ENCODE results near the gene GPRC5B.

GPRC5B gene, protein sequence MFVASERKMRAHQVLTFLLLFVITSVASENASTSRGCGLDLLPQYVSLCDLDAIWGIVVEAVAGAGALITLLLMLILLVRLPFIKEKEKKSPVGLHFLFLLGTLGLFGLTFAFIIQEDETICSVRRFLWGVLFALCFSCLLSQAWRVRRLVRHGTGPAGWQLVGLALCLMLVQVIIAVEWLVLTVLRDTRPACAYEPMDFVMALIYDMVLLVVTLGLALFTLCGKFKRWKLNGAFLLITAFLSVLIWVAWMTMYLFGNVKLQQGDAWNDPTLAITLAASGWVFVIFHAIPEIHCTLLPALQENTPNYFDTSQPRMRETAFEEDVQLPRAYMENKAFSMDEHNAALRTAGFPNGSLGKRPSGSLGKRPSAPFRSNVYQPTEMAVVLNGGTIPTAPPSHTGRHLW

DNA sequence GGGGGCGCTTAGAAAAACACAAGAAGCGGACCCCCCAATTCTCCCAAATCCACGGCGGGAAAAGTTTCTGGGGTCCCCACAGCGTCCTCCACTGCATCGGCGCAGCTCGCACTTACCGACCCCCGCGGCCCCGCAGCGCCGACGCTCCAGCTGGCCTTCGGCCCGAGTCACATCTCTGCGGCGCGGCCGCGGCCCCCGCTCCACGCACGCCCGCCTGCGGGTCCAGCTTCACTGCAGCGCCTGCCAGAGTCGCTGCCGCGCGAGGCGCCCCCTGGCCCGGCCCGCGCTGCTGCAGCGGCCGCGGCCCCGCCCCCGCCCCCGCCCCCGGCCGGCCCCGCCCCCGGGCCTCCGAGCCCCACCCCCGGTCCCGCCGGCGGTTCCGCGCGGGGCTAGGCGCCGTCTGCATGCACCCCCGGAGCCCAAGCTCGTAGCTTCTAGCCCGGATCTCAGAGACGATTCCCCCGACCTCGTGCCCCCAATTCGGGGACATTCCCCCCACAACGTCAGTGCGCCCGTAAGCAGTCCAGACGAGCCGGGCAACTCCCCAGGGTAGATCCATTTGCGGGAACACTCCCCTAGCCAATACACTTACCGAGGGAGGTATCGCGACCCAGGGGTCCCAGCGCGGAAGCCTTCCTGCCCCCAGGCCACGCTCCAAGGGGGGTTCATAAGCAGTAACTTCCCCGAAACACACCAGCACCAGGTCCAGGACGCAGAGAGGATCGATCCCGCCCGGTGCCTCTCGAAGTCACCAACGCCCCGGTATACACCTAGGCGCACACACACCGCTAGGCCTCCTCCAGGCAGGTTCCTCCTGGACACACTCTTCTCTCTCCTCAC is at the start of gene GPRC5B:
Gene GPRC5B, minus strand, starts transcription at position 238 of the 840 bp plus-strand sequence. CDS start 12,003 bp downstream, outside the sequence.
- peak; percentile 5 for DNase-seq

DNA sequence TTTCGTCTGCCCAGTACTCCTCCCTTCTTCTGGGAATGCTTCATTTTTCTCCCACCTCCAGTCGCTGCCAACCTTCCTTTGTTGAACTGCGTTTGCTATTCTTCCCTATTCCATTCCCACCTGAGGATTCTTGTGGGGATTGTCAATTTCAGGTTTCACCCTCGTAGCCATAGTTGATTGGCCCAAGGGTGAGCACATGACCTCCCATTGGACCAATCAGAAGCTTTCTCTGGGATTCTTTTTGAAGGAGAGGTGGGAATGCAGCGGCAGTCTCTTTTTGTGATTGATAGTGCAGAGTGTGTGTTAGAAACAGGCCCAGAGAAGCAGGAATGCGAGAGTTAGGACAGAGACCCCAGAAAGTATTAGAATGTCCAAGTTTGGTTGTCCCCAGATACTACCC is 49.1 kb upstream of the GPRC5B start:
- no peak for DNase-seq

DNA sequence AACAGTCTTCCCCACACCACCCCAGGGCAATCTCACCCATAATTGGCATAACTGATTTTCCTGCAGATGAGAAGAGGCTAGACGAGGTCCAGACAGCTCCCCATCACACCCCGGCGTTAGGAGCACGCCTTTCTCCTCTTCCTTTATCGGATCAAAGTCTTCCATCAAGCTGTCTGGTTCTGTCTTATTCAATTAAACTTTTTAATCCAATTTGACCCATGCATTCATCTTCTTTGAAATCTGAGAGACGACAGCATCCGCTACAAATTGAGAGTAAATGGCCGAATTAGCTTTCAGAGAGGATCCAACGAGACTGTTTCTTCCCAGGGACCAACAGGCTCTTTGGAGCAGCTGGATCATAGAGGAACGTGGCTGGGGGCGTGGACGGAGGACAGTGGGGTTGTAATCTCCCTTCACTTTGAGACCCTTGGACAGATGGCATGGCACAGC is 44.4 kb upstream of the GPRC5B start:
- DNase-seq = no peak

DNA sequence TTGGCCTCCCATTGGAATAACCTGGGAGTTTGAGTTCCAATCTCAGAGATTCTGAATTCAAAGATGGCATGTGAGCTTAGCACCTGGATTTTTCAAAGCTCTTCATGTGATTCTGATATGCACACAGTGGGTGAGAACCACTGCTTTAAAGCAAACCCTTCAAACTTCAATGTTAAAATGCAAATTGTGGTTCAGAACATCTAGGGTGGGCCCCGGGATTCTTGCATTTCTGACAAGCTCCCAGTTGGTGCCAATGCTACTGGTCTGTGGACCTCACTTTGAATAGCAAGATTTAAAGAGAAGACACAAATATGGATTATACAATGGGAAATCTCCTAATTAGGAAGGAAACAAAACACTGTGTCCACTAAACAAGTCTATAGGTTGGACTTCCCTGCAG is 43.8 kb upstream of the GPRC5B start:
- DNase-seq = no peak

DNA sequence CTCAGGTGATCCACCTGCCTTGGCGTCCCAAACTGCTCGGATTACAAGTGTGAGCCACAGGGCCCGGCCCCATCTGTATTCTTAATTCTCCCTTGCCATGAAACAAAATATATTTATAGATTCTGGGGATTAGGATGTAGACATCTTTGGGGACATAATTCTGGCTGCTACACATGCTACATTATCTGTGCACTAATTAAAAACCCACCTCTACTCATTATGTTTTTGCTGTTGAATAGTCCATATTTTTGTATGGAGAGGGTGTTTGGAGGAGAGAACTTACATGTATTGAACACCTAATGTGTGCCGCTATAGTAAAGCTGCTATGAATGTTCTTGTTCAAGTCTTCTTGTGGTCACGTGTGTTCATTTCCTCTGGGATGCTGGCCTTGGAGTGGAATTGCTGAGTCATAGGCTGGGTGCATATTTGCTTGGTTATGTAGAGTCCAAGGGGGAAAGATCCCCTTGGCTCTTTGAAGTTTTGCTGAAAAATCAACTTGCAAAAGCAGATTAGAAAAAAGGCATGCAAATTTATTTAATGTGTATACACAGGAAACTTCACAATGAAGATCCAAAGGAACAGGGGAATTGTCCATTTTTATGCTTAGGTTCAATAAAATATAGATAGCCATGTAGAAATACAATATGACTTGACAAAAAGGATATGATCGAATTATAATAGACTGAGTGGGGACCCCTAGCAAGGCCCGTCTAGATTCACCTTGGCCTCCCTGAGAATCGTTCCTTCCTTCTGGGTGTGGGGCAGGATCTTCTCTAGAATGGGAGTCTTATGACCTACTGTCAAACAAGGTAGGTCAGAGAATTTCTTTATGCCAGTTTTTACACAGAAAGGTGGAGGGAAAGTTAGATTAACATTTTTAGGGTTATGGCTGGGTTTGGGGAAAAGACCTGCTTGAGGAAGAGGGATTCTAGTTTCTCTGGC is 42.1 kb upstream of the GPRC5B start:
- DNase-seq = no peak

DNA sequence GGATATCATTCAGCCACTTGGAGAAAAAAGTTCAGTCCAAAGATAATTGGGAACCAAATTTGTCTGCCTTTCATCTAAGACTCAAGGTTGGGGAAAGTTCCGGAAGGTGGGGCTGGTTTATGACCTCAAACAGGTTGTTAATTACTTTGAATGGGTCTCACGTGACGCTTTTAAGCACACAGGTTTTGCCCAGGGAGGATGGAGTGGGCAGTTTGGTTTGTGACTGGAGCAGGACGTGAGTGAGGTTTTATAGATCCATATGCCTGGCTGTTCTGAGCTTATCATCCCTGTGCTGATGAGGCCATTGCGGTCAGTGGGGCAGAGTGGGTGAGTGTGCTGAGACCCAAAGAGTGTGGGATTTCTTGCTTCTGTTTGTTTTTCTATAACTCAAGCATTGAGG is 38.7 kb upstream of the GPRC5B start:
- DNase-seq = no peak

DNA sequence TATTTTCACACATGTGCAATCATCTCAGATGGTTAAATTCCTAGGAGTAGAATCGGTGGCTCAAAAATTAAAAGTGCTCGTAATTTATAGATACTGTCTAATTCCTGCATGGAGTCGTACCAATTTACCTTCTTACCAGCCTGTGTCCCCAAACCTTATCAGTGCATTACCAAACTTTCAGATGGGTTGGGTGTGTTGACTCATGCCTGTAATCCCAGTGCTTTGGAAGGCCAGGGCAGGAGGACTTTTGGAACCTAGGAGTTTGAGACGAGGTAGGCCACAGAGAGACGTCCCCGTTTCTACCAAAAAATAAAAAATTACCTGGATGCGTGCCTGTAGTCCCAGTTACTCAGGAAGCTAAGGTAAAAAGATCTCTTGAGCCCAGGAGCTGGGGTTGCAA is 34.5 kb upstream of the GPRC5B start:
- no peak for DNase-seq

DNA sequence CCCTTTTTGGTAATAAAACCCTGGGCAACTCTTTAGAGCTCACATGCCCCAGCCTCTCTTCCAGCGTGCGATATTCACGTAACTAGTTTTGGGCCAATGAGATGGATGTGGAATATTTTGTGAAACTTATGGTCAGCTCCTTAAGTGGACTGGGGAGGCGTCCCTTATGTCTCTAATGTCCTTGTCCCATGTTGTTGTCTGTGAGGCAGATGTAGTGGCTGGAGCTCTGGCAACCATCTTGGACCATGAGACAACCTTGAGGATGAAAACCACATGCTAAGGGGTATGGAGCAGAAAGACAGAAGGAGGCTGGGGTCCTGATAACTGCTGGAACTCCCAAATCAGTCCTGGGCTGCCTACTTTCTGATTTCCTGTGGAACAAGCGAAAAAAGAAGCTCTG is 31.4 kb upstream of the GPRC5B start:
- no peak for DNase-seq

DNA sequence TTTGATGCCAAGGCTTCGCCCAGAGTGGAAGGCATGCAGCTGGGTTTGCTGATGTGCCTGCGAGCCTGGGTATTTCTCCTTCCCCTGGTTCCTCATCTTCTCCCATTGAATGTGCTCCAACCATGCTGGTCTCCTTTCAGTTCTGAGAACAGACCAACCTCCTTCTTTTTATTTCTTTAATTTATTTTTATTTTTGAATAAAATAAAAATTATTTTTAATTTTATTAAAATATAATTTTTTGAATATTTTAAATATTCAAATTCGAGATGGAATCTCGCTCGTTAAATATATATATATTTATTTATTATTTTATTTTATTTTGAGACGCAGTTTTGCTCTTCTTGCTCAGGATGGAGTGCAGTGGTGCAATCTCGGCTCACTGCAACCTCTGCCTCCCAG is 30.2 kb upstream of the GPRC5B start:
- DNase-seq = no peak

DNA sequence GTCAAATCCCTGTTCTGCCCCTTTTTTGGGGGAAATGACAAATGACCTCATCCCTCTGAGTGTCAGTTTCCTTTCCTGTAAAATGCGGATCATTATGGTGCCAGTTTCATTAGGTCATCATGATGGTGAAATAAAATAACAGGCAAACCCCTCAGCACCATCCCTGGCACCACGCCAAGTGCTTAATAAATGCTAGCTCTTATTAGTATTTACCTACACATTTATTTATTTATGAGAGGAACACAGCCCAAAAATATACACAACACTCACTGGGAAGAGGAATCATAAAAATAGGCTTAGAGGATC is 28.6 kb upstream of the GPRC5B start:
- DNase-seq = no peak

DNA sequence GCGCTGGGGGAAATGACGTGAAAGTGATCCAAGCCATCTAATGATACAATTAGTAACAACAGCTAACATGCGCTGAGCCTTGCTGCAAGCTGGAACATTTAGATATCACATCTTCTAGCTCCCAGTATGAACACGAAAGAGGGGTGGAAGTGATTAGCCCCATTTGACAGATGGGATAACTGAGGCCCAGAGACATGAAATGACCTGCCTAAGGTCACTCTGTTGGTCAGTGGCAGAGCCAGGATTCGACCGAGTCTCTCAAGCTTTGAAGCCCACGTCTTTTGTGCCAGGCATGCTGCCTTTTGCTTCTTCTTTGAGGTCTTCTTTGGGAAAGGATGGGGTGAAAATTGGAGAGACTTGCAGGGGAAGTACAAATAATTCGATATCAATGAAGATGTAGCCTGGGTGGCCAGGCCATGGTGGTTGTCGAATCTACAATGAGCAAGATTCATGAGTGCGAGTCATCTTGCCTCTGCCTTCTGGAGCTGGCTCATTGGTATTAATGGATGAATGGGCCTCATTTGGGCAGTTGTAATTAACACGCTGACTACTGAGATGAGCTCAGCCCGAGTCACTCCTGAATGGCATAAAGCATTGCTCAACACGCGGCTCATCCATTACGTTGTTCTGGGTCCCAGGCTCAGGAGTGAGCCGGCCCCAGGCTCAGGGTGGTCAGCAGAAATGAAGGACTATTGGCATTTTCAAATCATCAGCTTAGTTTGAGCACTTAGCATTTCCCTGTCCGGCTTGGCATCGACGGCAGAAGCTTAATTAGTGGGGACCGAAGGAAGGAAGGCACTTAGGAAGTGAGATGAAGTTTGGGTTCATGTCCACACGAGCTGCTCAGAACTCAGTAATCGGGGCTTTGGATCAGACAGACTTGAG is 28.0 kb upstream of the GPRC5B start:
- DNase-seq = no peak

DNA sequence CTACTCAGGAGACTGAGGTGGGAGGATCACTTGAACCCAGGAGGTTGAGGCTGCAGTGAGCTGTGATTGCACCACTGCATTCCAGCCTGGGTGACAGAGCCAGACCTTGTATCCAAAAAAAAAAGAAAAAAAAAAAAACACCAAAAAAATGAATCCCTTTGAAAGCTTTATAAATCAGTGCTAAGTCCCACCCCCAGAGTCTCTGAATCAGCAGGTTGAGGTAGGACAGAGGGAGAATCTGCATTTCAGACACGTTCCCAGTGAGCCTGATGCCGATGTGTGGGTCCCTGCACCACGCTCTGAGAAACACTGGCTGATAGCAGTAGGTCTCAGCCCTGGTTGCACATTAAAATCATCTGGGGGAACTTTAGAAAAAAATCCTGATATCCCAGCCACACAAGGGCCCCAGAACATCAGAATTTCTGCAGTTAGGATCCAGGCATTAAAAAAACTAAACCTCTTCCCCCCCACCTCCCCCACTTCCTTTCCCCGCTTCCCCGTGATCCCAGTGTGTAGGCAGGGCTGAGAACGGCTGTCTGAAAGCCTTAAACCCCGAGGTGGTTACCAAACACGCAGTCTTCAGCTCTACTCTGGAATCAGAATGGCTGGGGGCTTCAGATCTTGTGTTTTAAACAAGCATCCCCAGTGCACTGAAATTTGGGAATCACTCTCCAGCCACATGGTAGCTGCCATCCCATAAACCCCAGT is 27.3 kb upstream of the GPRC5B start:
- no peak for DNase-seq

DNA sequence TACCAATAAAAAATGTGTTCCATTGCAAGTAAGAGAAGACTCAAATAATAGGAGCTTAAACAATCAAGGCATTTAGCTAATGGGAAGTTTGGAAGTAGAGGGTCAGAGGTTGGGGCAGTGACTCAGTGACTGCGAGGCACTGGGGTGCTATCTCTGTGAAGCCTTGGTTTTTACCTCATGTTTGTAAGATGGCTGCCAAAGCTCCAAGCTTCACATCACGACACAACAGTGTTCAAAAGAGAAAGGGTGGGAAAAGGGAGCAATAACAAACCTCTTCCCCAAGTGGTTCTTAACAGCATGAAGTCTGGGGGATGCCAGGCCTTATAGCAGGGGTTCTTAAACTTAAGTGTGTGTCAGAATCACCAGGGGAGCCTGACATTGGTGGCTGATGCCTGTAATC is 26.6 kb upstream of the GPRC5B start:
- DNase-seq = no peak

DNA sequence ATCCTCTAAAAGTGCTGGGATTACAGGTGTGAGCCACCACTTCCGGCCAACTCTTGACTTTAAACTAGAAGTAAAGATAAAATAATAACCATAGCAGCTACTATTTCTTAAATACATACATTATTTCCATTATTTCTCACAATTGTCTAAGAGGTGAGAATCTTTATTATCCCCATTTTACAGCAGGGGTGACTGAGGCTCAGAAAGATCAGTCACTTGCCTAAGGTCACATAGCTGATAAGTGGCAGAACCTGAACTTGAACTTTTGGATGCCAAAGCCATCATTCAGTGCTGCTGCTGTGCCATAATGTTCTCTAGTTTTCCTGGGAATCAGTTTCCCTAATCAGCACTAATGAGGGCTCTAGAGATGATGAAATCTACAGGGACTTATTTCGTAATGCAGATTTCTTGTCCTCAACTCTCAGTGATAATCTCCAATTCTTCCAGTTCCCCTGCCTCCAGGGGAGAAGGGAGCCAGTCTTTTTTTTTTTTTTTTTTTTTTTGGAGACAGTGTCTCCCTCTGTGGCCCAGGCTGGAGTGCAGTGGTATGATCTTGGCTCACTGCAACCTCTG is 25.2 kb upstream of the GPRC5B start:
- no peak for DNase-seq

DNA sequence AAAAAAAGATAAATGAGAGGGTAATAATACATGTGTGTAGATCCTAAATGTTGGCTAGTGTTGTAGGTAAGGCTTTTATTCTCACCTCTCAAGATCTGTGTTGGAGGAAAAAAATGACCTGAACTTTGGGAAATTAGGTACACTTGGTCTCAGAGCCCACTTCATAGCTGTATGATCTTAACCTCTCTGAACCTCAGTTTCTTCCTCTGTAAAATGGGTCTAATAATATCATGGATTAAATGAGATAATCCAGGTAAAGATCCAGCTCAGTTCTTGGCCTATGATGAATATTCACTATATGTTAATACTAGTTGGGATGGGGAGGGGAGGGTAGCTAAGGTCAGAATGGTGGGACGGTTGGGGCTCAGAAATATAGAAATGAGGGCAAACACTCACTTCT is 24.3 kb upstream of the GPRC5B start:
- DNase-seq = no peak

DNA sequence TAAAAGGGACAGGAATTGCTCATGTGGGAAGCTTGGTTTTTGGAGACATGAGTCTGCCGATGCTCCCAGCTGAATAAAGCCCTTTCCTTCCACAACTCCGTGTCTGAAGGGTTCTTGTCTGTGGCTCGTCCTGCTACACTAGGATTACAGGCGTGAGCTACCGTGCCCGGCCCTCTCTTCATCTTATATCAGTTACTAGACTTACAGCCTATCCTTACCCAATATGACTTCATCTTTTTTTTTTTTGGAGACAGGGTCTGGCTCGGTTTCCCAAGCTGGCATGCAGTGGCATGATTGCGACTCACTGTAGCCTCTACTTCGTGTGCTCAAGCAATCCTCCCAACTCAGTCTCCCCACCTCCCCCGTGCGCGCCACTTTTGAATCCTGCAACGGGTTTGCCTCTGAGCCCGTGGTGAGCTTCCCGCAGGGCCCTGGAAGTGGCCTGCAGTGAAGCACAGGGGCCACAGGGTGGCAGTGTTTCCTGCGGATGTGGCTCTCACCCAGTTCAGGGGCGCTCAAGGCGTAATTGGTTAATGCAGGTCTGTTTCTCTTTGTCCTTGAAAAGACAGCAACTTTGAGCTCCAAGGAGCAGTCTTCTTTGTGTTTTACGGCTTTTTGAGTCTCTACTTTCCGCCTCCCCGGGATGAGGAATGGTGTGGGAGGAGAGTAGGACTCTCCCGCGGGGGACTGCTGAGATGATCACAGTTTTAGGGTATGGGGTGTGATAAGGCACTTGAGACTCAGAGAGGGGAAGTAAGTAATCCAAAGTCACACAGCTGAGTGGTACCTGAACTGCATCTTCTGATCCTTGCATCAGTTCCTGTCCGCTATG is 22.7 kb upstream of the GPRC5B start:
- peak; percentile 6 for DNase-seq

DNA sequence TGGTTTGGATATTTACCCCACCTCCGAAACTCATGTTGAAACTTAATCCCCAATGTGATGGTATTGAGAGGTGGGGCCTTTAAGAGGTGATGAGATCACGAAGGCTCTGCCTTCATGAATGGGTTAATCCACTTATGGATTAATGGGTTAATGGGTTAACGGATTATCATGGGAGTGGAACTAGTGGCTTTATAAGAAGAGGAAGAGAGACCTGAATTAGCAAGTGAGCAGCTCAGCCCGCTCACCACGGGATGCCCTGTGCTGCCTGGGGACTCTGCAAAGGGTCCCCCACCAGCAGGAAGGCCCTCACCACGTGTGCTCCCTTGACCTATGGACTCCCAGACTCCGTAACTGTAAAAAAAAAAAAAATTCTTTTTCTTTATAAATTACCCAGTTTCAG is 16.5 kb upstream of the GPRC5B start:
- no peak for DNase-seq

DNA sequence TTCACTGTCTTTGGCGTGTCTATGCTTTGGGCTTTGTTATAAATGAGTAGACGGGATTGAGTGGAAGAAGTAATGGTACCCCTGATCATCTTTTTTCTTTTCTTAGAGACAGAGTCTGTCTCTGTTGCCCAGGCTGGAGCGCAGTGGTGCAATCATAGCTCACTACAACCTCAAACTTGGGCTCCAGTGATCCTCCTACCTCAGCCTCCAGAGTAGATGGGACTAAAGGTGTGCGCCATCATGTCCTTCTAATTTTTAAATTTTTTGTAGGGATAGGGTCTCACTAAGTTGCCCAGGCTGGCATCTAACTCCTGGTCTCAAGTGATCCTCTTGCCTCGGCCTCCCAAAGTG is 14.9 kb upstream of the GPRC5B start:
- no peak for DNase-seq

DNA sequence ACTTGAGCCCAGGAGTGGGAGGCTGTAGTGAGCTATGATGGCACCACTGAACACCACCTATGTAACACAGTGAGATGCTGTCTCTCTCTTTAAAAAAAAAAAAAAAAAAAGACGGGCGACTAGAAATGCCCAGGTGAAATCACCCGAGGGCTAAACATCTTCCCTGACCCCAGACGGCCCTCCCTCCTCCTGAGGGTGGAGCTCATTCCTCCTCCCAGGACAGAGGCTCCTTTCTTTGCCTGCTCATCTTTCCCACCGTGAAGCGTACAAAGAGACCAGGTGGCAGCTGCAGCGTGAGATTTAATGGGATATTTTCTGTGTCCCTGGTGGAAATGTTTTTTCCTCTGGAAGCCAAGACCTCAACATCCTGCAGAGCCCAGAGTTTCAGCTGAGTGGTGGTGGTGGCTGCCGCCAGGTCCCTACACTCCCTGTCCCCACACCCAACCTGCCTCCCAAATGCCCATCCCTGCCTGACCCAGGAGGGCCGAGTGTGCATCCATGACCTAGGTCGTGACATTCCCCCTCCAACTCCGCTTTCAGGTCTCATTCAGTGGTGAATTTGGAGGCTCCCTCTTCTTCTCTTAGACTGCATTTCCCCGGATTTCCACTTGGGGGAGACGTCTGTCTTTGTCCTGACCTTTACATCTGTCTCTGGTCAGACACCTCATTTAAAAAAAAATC is 14.4 kb upstream of the GPRC5B start:
- DNase-seq = no peak

DNA sequence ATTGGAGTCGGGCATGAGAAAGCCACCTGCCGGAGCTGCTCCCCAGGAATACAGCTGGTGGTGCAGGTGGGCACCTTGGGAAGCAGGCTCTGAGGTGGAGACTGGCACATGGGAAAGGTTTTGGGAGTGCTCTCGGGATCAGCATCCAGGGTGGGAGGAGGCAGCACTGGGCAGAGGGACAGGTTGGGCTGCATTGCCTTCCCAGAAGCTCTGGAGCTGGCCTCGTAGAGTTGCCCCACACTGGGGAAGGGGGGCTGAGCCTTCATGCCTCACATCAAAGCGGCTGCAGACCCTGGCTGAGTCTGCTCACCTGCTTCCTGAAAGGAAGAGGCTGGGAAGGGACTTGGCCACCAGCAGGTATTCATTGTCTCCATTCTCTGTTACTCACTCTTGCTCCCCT is 13.5 kb upstream of the GPRC5B start:
- DNase-seq = no peak
